ENCODE measurements around the gene TRIM26. TPM values are rescaled to one million over a fixed set of nuclear protein-coding genes. Genes with fewer than 3 reads are reported as not detected.

The TRIM26 gene
- total RNA-seq, 4 donors from 2014 or later = 40.4 to 57.4 (median 50.7) TPM

DNA sequence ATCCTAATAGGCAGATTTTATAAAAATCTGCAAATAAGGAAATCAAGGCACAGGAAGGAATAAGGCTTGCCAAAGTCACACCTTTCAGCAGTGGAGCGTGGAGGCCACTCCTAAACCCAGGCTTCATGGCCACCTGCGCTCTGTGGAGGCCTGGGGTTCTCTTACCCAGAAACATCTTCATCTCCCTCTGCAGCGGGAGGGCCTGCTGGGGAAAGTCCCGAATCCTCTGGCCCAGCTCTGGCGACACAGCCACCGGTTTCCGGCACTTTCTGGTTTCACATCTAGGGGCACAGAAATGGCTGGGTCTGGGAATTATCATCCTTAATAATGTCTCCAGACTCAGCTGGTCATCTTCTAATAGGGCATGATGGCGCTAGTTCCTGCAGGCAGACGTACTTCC is 56.4 kb downstream of the TRIM26 start:
- no peak for TF ChIP-seq POLR2A (IDR thresholded peaks at IDR 0.05)
- TF ChIP-seq, protein P1, sequence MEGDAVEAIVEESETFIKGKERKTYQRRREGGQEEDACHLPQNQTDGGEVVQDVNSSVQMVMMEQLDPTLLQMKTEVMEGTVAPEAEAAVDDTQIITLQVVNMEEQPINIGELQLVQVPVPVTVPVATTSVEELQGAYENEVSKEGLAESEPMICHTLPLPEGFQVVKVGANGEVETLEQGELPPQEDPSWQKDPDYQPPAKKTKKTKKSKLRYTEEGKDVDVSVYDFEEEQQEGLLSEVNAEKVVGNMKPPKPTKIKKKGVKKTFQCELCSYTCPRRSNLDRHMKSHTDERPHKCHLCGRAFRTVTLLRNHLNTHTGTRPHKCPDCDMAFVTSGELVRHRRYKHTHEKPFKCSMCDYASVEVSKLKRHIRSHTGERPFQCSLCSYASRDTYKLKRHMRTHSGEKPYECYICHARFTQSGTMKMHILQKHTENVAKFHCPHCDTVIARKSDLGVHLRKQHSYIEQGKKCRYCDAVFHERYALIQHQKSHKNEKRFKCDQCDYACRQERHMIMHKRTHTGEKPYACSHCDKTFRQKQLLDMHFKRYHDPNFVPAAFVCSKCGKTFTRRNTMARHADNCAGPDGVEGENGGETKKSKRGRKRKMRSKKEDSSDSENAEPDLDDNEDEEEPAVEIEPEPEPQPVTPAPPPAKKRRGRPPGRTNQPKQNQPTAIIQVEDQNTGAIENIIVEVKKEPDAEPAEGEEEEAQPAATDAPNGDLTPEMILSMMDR (IDR thresholded peaks at IDR 0.05) = no peak
- intact Hi-C loops (cut with DNase I; ENCODE audit: low total_unique reads) = no loop called here
- WGBS, 2 donors = 92 to 93% methylated on average over 9 of the region's 9 CpGs
- no peak for DNase-seq (ENCODE audit: low spot score in 2 of 2)
- H3K4me3 ChIP-seq (ENCODE audit: low read depth, poor library complexity, severe bottlenecking) = no peak overlapping the region

- 14 to 16% methylated on average over 4 of the region's 4 CpGs for WGBS, 2 donors
- peak in 1 of 2 donors; percentile 43 for DNase-seq (ENCODE audit: low spot score in 2 of 2)
Measured at GRCh38 chr6:30156262-30156599, 57.0 kb downstream of the TRIM26 start.

GRCh38 chr6:30155520-30156261 is 57.5 kb downstream of the TRIM26 start:
- TF ChIP-seq, protein P1 (IDR thresholded peaks at IDR 0.05) = no peak
- no peak for TF ChIP-seq POLR2A (IDR thresholded peaks at IDR 0.05)
- 84 to 89% methylated on average over 2 of the region's 2 CpGs for WGBS, 2 donors
- intact Hi-C loops (cut with DNase I; ENCODE audit: low total_unique reads) = no loop called here
- no peak overlapping the region for H3K4me3 ChIP-seq (ENCODE audit: low read depth, poor library complexity, severe bottlenecking)
- no peak for DNase-seq (ENCODE audit: low spot score in 2 of 2)

More at GRCh38 chr6:30156262-30156599, 57.0 kb downstream of the TRIM26 start:
- H3K4me3 ChIP-seq (ENCODE audit: low read depth, poor library complexity, severe bottlenecking) = no peak overlapping the region
- intact Hi-C loops (cut with DNase I; ENCODE audit: low total_unique reads) = no loop called here
- TF ChIP-seq, protein P1 (IDR thresholded peaks at IDR 0.05) = no peak
- TF ChIP-seq POLR2A (IDR thresholded peaks at IDR 0.05) = no peak

DNA sequence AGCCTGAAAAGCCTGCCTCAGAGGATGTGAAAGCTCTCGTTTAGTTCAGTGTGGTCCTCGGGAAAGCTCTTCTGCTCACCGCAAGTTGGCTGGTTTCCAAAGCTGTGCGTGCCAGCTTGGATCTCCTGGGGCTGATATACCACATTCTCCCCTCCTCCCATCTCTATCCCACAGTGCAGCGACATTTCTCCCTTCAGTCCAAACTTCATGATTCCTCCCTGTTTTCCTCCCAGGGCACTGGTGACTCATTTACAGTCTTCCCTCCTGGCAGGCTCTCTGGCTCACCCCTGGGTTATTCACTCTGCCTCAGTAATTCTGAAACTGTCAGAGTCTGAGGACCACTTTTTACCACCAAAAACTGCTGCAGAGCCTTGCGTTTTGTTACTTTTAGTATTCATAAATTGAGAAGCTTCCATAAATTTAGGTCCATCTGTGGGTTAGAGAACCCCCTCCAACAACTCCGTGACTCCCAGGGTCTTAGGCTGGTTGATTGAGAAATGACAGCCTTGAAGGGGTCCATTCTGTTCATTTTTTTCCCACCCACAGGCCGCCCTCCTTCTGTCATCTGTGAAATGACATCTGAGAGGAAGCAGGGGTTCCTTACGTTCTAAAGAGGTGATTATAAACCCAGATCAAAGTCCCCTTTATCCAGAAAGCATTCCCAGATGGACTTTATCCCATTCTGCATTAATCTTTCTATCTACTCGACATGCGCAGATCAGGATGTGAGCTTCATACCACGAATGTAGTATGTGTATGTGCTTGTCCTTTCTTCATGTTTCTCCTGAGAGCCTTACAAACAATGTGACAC is 58.3 kb downstream of the TRIM26 start:
- no peak for DNase-seq (ENCODE audit: low spot score in 2 of 2)
- H3K4me3 ChIP-seq (ENCODE audit: low read depth, poor library complexity, severe bottlenecking) = no peak overlapping the region
- intact Hi-C loops (cut with DNase I; ENCODE audit: low total_unique reads) = no loop called here
- 34 to 42% methylated on average over 12 of the region's 12 CpGs for WGBS, 2 donors
- TF ChIP-seq, protein P1 (IDR thresholded peaks at IDR 0.05) = no peak
- TF ChIP-seq POLR2A (IDR thresholded peaks at IDR 0.05) = no peak

GRCh38 chr6:30154061-30154460 is 59.1 kb downstream of the TRIM26 start:
- no peak for TF ChIP-seq POLR2A (IDR thresholded peaks at IDR 0.05)
- TF ChIP-seq, protein P1 (IDR thresholded peaks at IDR 0.05) = no peak
- no peak overlapping the region for H3K4me3 ChIP-seq (ENCODE audit: low read depth, poor library complexity, severe bottlenecking)
- WGBS, 2 donors = 84 to 91% methylated on average over 14 to 17 of the region's 17 CpGs
- intact Hi-C loops (cut with DNase I; ENCODE audit: low total_unique reads) = no loop called here
- DNase-seq (ENCODE audit: low spot score in 2 of 2) = no peak

All from lower leg skin (tissue), 4 donors.